ENCODE data around the gene SENP7. TPM values are rescaled to one million over a fixed set of nuclear protein-coding genes. Genes with fewer than 3 reads are reported as not detected.

Gene SENP7
- polyA plus RNA-seq, 3 donors, result 1.6 to 12.4 (median 3.8) TPM

DNA sequence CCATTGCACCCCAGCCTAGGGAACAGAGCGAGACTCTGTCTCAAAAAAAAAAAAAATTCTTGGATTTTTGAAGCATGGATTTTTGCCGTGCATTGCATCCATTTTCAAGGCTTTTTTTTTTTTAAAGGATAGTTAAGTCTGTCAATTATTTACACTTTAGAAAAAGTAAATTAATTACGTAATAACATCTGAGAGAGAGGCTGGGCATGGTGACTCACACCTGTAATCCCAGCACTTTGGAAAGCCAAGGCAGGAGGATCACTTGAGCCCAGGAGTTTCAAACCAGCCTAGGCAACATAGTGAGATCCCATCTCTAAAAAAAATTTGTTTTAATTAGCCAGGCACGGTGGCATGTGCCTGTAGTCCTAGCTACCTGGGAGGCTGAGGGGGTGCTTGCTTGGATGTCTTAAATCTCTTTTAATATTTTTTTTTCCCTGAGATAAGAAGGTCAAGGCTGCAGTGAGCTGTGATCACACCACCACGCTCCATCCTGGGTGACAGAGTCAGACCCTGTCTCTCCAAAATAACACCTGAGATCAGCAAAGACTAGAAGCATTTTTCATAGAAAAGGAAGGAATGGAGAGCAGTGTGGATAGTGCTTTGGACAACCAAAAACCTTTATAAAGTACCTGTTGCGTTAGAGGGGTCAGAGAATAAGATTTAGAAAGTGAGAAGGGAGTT lies 6.8 kb upstream of the SENP7 start:
- no peak for DNase-seq
- Histone ChIP-seq H2AFZ (ENCODE audit: insufficient read depth, low read depth, low read length, poor library complexity, severe bottlenecking) (no peak overlapping the region), H3K36me3 (replicated peaks in 1 of 2; ENCODE audit: control insufficient read depth in 1 of 2, insufficient read depth in 2 of 2, low read length in 2 of 2) (no peaks in the 10 kb centered on the region), H3K27me3 (ENCODE audit: control insufficient read depth in 2 of 2, insufficient read depth in 2 of 2, low read length in 2 of 2) (no peaks in the 10 kb centered on the region), H4K20me1 (ENCODE audit: insufficient read depth, low read length) (no peaks in the 10 kb centered on the region), H3K4me3 (replicated peaks in 1 of 3; ENCODE audit: low read depth in 2 of 3, low read length in 3 of 3) (no peak overlapping the region), H3K9me3 (replicated peaks in 1 of 2; ENCODE audit: control insufficient read depth in 1 of 2, insufficient read depth in 1 of 2, low read length in 2 of 2) (no peaks in the 10 kb centered on the region), H3K27ac (ENCODE audit: low read depth in 1 of 2, low read length in 2 of 2) (no peak overlapping the region), H3K79me2 (ENCODE audit: insufficient read depth, low read length) (no peaks in the 10 kb centered on the region), H3K4me1 (ENCODE audit: control insufficient read depth in 1 of 2, insufficient read depth in 2 of 2, low read length in 2 of 2) (no peaks in the 10 kb centered on the region), H3K4me2 (replicated peaks; ENCODE audit: extremely low read depth, low read length, poor library complexity, severe bottlenecking) (no peak overlapping the region), H3K9ac (ENCODE audit: insufficient read depth, low read length, poor library complexity, severe bottlenecking) (no peak overlapping the region)
- WGBS (ENCODE audit: insufficient coverage), result no CpG with 5 or more reads among the region's 6 CpGs
- peaks cover 0 to 4% (median 2%) of the 10 kb centered on the region in 3 donors for H3K27me3 Mint-ChIP-seq (ENCODE audit: low read depth in 3 of 3)
- H3K4me1 Mint-ChIP-seq, result no peaks in the 10 kb centered on the region
- no peaks in the 10 kb centered on the region for H3K9me3 Mint-ChIP-seq
- TF ChIP-seq, protein P1, sequence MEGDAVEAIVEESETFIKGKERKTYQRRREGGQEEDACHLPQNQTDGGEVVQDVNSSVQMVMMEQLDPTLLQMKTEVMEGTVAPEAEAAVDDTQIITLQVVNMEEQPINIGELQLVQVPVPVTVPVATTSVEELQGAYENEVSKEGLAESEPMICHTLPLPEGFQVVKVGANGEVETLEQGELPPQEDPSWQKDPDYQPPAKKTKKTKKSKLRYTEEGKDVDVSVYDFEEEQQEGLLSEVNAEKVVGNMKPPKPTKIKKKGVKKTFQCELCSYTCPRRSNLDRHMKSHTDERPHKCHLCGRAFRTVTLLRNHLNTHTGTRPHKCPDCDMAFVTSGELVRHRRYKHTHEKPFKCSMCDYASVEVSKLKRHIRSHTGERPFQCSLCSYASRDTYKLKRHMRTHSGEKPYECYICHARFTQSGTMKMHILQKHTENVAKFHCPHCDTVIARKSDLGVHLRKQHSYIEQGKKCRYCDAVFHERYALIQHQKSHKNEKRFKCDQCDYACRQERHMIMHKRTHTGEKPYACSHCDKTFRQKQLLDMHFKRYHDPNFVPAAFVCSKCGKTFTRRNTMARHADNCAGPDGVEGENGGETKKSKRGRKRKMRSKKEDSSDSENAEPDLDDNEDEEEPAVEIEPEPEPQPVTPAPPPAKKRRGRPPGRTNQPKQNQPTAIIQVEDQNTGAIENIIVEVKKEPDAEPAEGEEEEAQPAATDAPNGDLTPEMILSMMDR (IDR thresholded peaks at IDR 0.05), result no peak
- no peak overlapping the region for H3K27ac Mint-ChIP-seq
- no peak overlapping the region for H3K4me3 Mint-ChIP-seq
- H3K36me3 Mint-ChIP-seq, result no peaks in the 10 kb centered on the region
- intact Hi-C loops (cut with micrococcal nuclease), result loop anchor here in 1 of 2 donors (10.0 kb wide), 1 partner anchor 45 kb away; the partner anchor contains the start of gene TRMT10C

DNA sequence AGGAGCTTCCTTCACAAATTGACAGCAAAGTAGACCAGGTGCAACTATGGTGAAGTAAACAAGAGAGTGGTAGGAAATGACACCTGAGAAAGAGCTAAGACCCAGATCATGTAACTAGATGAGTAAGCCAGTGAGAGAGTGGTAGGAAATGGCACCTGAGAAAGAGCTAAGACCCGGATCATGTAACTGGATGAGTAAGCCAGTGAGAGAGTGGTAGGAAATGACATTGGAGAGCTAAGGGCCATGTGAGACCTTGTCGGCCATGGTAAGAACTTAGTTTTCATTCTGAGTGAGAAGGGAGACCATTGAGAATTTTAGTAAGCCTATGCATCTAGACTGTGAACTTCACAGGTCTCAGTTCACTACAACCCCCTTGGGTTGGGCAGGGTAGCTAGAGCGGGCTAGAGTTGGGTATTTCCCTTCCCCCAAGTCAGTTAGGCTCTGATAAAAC lies 5.4 kb upstream of the SENP7 start:
- Histone ChIP-seq H3K9me3 (replicated peaks in 1 of 2; ENCODE audit: control insufficient read depth in 1 of 2, insufficient read depth in 1 of 2, low read length in 2 of 2) (no peaks in the 10 kb centered on the region), H3K4me3 (replicated peaks in 1 of 3; ENCODE audit: low read depth in 2 of 3, low read length in 3 of 3) (no peak overlapping the region), H3K27ac (ENCODE audit: low read depth in 1 of 2, low read length in 2 of 2) (no peak overlapping the region), H3K79me2 (ENCODE audit: insufficient read depth, low read length) (no peaks in the 10 kb centered on the region), H3K4me2 (replicated peaks; ENCODE audit: extremely low read depth, low read length, poor library complexity, severe bottlenecking) (no peak overlapping the region), H3K4me1 (ENCODE audit: control insufficient read depth in 1 of 2, insufficient read depth in 2 of 2, low read length in 2 of 2) (peaks cover 5 to 6% of the 10 kb centered on the region in 2 donors), H3K27me3 (ENCODE audit: control insufficient read depth in 2 of 2, insufficient read depth in 2 of 2, low read length in 2 of 2) (no peaks in the 10 kb centered on the region), H3K36me3 (replicated peaks in 1 of 2; ENCODE audit: control insufficient read depth in 1 of 2, insufficient read depth in 2 of 2, low read length in 2 of 2) (no peaks in the 10 kb centered on the region), H2AFZ (ENCODE audit: insufficient read depth, low read depth, low read length, poor library complexity, severe bottlenecking) (no peak overlapping the region), H3K9ac (ENCODE audit: insufficient read depth, low read length, poor library complexity, severe bottlenecking) (no peak overlapping the region), H4K20me1 (ENCODE audit: insufficient read depth, low read length) (no peaks in the 10 kb centered on the region)
- Mint-ChIP-seq H3K4me3 (no peak overlapping the region), H3K27ac (peak overlapping the region in 1 of 7 donors; percentile 30), H3K27me3 (ENCODE audit: low read depth in 3 of 3) (peaks cover 0 to 4% (median 2%) of the 10 kb centered on the region in 3 donors), H3K4me1 (peaks cover under 1% of the 10 kb centered on the region), H3K36me3 (no peaks in the 10 kb centered on the region), H3K9me3 (no peaks in the 10 kb centered on the region)
- TF ChIP-seq, protein P1 (IDR thresholded peaks at IDR 0.05), result no peak
- intact Hi-C loops (cut with micrococcal nuclease), result loop anchor here in 1 of 2 donors (10.0 kb wide), 1 partner anchor 46 kb away; the partner anchor contains the start of gene TRMT10C
- WGBS (ENCODE audit: insufficient coverage), result 71% methylated on average over 1 of the region's 3 CpGs
- no peak for DNase-seq

All from CD14-positive monocyte (primary cell).